ENCODE data around the gene MYZAP. TPM values are rescaled to one million over a fixed set of nuclear protein-coding genes. Genes with fewer than 3 reads are reported as not detected.

The MYZAP gene
- total RNA-seq, 1 donor from 2014 or later: not detected

DNA sequence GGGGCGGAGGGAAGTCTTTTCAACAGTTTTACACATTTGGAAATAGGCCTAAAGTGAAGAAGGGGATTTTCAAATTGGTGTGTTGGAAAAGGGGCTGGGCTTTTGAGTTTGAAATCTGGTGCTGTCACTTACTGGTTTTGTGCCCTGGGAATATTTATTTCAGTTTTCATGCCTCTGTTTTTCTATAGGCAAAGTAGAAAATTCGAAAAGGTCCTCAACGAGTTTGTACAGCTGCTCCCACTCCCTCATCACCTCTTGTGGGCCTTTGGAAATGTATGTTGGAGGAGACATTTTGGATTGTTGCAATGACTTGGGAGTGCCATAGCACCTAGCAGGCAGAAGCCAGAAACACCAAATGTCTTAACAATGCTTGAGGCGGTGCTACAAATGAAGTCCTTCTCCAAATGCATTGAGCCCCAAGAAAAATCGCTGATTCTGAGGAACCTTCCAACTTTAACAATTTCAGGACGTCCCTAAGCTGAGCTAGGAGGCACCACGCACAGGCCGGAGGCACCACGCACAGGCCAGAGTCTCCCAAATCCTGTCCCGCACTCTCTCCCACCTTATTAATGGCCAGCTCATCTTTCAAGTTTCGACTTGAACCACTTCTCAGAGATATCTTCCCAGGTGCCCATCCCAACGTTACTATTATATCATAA lies 114.2 kb downstream of the MYZAP start:
- H3K4me3 Mint-ChIP-seq (ENCODE audit: unreplicated experiment): peak overlapping the region; percentile 92
- no peak for DNase-seq
- no peaks in the 10 kb centered on the region for H3K9me3 Mint-ChIP-seq (ENCODE audit: unreplicated experiment)
- peaks cover 7% of the 10 kb centered on the region for H3K4me1 Mint-ChIP-seq (ENCODE audit: low read depth, unreplicated experiment)
- no peaks in the 10 kb centered on the region for H3K27me3 Mint-ChIP-seq (ENCODE audit: unreplicated experiment)
- no peaks in the 10 kb centered on the region for H3K36me3 Mint-ChIP-seq (ENCODE audit: unreplicated experiment)
- TF ChIP-seq, protein P1, sequence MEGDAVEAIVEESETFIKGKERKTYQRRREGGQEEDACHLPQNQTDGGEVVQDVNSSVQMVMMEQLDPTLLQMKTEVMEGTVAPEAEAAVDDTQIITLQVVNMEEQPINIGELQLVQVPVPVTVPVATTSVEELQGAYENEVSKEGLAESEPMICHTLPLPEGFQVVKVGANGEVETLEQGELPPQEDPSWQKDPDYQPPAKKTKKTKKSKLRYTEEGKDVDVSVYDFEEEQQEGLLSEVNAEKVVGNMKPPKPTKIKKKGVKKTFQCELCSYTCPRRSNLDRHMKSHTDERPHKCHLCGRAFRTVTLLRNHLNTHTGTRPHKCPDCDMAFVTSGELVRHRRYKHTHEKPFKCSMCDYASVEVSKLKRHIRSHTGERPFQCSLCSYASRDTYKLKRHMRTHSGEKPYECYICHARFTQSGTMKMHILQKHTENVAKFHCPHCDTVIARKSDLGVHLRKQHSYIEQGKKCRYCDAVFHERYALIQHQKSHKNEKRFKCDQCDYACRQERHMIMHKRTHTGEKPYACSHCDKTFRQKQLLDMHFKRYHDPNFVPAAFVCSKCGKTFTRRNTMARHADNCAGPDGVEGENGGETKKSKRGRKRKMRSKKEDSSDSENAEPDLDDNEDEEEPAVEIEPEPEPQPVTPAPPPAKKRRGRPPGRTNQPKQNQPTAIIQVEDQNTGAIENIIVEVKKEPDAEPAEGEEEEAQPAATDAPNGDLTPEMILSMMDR (IDR thresholded peaks at IDR 0.05; ENCODE audit: partially characterized antibody, unreplicated experiment): no peak
- H3K27ac Mint-ChIP-seq (ENCODE audit: unreplicated experiment): peak overlapping the region; percentile 74

DNA sequence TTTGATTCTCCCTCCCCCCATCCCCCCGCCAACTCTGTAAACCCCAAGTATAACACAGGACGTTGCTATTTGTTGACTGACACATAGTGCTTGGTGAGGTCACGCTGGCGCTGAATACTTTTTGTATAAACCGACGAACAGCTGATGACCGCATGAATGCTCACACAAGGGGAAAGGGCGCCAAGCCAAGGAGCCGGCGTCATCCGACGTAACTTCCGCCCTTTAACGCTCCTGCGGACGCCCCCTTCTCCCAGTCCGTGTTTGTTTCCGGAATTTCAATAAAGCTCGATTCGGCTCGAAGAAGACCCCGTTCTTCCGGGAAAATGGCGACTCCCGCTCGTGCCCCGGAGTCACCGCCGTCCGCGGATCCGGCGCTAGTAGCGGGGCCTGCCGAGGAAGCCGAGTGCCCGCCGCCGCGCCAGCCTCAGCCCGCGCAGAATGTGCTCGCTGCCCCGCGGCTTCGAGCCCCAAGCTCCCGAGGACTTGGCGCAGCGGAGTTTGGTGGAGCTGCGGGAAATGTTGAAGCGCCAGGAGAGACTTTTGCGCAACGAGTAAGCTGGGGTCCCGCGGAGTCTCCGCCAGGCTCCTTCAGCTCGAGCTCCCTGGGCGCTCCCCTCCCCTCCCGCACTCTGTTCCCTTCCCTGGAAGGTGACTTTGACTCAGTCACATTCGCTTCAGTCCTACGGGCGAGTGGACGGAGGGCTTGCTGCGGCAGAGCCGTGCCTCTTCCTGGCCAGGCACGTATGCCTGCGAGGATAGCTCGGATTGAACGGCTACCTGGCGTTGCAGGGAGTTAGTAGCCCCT lies 114.9 kb downstream of the MYZAP start, which contains the start of gene POLR2M:
POLR2M (plus strand) TSS at position 310 of the 805 bp plus-strand sequence; CDS start at position 439, 129 bp downstream.
- Mint-ChIP-seq H3K9me3 (ENCODE audit: unreplicated experiment) (no peaks in the 10 kb centered on the region), H3K36me3 (ENCODE audit: unreplicated experiment) (no peaks in the 10 kb centered on the region), H3K4me3 (ENCODE audit: unreplicated experiment) (peak within 1 kb of the TSS; percentile 92), H3K4me1 (ENCODE audit: low read depth, unreplicated experiment) (peaks cover 7% of the 10 kb centered on the region), H3K27me3 (ENCODE audit: unreplicated experiment) (no peaks in the 10 kb centered on the region), H3K27ac (ENCODE audit: unreplicated experiment) (peak within 1 kb of the TSS; percentile 74)
- TF ChIP-seq, protein P1 (IDR thresholded peaks at IDR 0.05; ENCODE audit: partially characterized antibody, unreplicated experiment): no peak
- DNase-seq: peak; percentile 82

DNA sequence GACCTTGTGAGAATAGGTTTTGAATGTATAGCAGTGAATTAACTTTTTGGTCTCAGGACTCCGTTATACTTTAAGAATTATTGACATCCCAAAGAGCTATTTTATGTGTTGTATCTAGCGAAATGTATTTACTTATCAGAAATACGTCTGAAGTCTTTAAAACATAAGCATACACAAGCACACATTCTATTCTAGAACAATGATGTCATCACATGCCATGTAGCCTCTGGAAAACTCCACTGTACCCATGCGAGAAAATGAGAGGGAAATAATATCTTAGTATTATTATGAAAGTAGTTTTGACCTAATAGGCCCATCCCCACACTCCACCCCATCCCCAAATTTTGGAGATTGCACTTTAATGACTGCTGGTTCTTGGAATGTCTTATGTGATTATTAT lies 116.3 kb downstream of the MYZAP start:
- TF ChIP-seq, protein P1 (IDR thresholded peaks at IDR 0.05; ENCODE audit: partially characterized antibody, unreplicated experiment): no peak
- H3K27ac Mint-ChIP-seq (ENCODE audit: unreplicated experiment): no peak overlapping the region
- no peaks in the 10 kb centered on the region for H3K9me3 Mint-ChIP-seq (ENCODE audit: unreplicated experiment)
- H3K27me3 Mint-ChIP-seq (ENCODE audit: unreplicated experiment): no peaks in the 10 kb centered on the region
- DNase-seq: no peak
- H3K4me3 Mint-ChIP-seq (ENCODE audit: unreplicated experiment): peak overlapping the region; percentile 92
- no peaks in the 10 kb centered on the region for H3K36me3 Mint-ChIP-seq (ENCODE audit: unreplicated experiment)
- H3K4me1 Mint-ChIP-seq (ENCODE audit: low read depth, unreplicated experiment): peaks cover 7% of the 10 kb centered on the region

DNA sequence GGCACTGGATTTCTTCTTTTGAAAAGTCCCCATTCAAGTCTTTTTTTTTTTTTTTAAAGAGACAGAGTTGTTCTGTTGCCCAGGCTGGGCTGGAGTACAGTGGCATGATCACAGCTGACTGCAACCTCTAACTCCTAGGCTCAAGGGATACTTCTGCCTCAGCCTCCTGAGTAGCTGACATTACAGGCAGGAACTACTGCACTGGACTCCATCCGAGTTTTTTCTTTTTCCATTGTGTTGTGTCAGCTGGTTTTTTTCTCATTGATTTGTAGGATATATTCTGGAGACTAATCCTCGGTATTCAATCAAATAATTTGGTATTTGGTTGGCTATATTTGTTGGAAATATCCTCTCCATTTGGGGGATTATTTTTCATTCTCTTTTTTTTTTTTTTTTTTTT lies 126.6 kb downstream of the MYZAP start:
- Mint-ChIP-seq H3K4me3 (ENCODE audit: unreplicated experiment) (no peak overlapping the region), H3K4me1 (ENCODE audit: low read depth, unreplicated experiment) (peaks cover 4% of the 10 kb centered on the region)
- TF ChIP-seq, protein P1 (IDR thresholded peaks at IDR 0.05; ENCODE audit: partially characterized antibody, unreplicated experiment): no peak

DNA sequence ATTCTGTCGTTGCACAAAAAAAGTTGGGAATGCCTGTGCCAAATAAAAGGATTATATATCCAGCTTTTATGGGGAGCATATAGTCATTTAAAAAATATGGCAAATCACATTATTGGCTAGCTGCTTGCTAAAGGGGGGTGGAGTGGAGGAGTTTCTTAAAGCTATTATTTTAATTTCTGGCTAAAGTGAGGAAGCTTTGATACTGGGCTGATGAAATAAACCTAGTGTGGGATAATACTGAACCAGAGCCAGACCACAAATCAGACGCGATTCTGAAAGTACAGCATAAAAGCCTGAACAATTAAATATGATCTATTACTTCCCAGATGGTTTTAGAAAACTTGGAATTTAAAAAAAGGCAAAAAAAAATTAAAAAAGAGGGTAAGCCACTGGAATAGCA lies 129.2 kb downstream of the MYZAP start:
- peaks cover 4% of the 10 kb centered on the region for H3K4me1 Mint-ChIP-seq (ENCODE audit: low read depth, unreplicated experiment)
- no peak overlapping the region for H3K4me3 Mint-ChIP-seq (ENCODE audit: unreplicated experiment)
- H3K9me3 Mint-ChIP-seq (ENCODE audit: unreplicated experiment): no peaks in the 10 kb centered on the region
- TF ChIP-seq, protein P1 (IDR thresholded peaks at IDR 0.05; ENCODE audit: partially characterized antibody, unreplicated experiment): no peak
- peaks cover 1% of the 10 kb centered on the region for H3K27me3 Mint-ChIP-seq (ENCODE audit: unreplicated experiment)
- no peak for DNase-seq
- H3K36me3 Mint-ChIP-seq (ENCODE audit: unreplicated experiment): peaks cover 9% of the 10 kb centered on the region
- H3K27ac Mint-ChIP-seq (ENCODE audit: unreplicated experiment): no peak overlapping the region

More for the DNA sequence above, 126.6 kb downstream of the MYZAP start:
- no peak overlapping the region for H3K27ac Mint-ChIP-seq (ENCODE audit: unreplicated experiment)
- peaks cover 5% of the 10 kb centered on the region for H3K36me3 Mint-ChIP-seq (ENCODE audit: unreplicated experiment)
- no peaks in the 10 kb centered on the region for H3K9me3 Mint-ChIP-seq (ENCODE audit: unreplicated experiment)
- no peak for DNase-seq
- peaks cover 3% of the 10 kb centered on the region for H3K27me3 Mint-ChIP-seq (ENCODE audit: unreplicated experiment)
